Measurements from ENCODE around the gene DNAJC7.

Gene DNAJC7

GRCh38 chr17:42010898-42011516 lies 6.2 kb downstream of the DNAJC7 start:
- DNase-seq = peak; percentile 19

GRCh38 chr17:42010266-42010680 lies 7.0 kb downstream of the DNAJC7 start:
- DNase-seq = peak; percentile 84

GRCh38 chr17:42009170-42009569 lies 8.1 kb downstream of the DNAJC7 start:
- no peak for DNase-seq

GRCh38 chr17:42005166-42005565 lies 12.1 kb downstream of the DNAJC7 start:
- DNase-seq = no peak

- DNase-seq = no peak
These were observed 14.4 kb downstream of the DNAJC7 start for GRCh38 chr17:42002792-42003301.

- DNase-seq = no peak
These were observed 15.0 kb downstream of the DNAJC7 start for GRCh38 chr17:42002175-42002791.

GRCh38 chr17:42001729-42002128 lies 15.5 kb downstream of the DNAJC7 start:
- DNase-seq = no peak

GRCh38 chr17:42000413-42001133 lies 16.7 kb downstream of the DNAJC7 start:
- DNase-seq = no peak

- no peak for DNase-seq
These were observed 18.7 kb downstream of the DNAJC7 start for GRCh38 chr17:41998497-41998896.

- no peak for DNase-seq
These were observed 20.4 kb downstream of the DNAJC7 start for GRCh38 chr17:41996855-41997164.

GRCh38 chr17:41992576-41992975 lies 24.7 kb downstream of the DNAJC7 start:
- DNase-seq = no peak

- DNase-seq = no peak
These were observed 27.4 kb downstream of the DNAJC7 start for GRCh38 chr17:41989702-41990419.

- no peak for DNase-seq
These were observed 28.8 kb downstream of the DNAJC7 start for GRCh38 chr17:41988418-41988817.

- peak; percentile 19 for DNase-seq
These were observed 29.6 kb downstream of the DNAJC7 start for GRCh38 chr17:41987642-41988041.

GRCh38 chr17:41986634-41987033 lies 30.6 kb downstream of the DNAJC7 start:
- DNase-seq = no peak

GRCh38 chr17:41985919-41986318 lies 31.3 kb downstream of the DNAJC7 start:
- no peak for DNase-seq

GRCh38 chr17:41984454-41984853 lies 32.8 kb downstream of the DNAJC7 start:
- no peak for DNase-seq

GRCh38 chr17:41982026-41982760 lies 35.0 kb downstream of the DNAJC7 start:
- DNase-seq = no peak

- DNase-seq = no peak
These were observed 39.2 kb downstream of the DNAJC7 start for GRCh38 chr17:41977991-41978390.

- no peak for DNase-seq
These were observed 41.0 kb downstream of the DNAJC7 start for GRCh38 chr17:41976142-41976768.

GRCh38 chr17:41975099-41976083 lies 41.8 kb downstream of the DNAJC7 start:
- no peak for DNase-seq

Measured in MV-4-11 (cell line).